Gastroesophageal sphincter (tissue), 3 donors: ENCODE results near the gene ZBTB42.
A peak's percentile ranks its signal among the peaks of the same experiment; 100 is the strongest.

Source experiments
- CTCF ChIP-seq, 4 experiments: fragments of 200-600 bp in 2 of 4; fragments of 450-650 bp in 2 of 4; sonication (generic) in 1 of 4; IDR thresholded peaks; one replicate each; pipeline ENCODE4 v1.5.1; 2017 to 2019; ENCODE audit warnings: antibody characterized with exemption in 4 of 4, mild to moderate bottlenecking in 2 of 4, moderate library complexity in 2 of 4
- POLR2AphosphoS5 ChIP-seq: sonication (generic); formaldehyde crosslinking; IDR thresholded peaks from one replicate; pipeline ENCODE4 v1.6.1; 2017; ENCODE audit warnings: antibody characterized with exemption

GRCh38 chr14:104768437-104769323 lies 32.2 kb upstream of the ZBTB42 start:
- TF ChIP-seq CTCF (IDR thresholded peaks at IDR 0.05) (peak in 3 of 4 experiments; percentile 91 to 99 (median 93)), POLR2AphosphoS5 (peak; percentile 18)
